ENCODE data around the gene PSMB3.
A peak's percentile ranks its signal among the peaks of the same experiment; 100 is the strongest.

The PSMB3 gene

GRCh38 chr17:38752308-38753070, at the start of gene PSMB3:
TSS of gene PSMB3 (plus strand) at chr17:38752741. CDS start at chr17:38752827, 86 bp downstream.
- peak; percentile 97 for DNase-seq (ENCODE audit: low spot score)

DNA sequence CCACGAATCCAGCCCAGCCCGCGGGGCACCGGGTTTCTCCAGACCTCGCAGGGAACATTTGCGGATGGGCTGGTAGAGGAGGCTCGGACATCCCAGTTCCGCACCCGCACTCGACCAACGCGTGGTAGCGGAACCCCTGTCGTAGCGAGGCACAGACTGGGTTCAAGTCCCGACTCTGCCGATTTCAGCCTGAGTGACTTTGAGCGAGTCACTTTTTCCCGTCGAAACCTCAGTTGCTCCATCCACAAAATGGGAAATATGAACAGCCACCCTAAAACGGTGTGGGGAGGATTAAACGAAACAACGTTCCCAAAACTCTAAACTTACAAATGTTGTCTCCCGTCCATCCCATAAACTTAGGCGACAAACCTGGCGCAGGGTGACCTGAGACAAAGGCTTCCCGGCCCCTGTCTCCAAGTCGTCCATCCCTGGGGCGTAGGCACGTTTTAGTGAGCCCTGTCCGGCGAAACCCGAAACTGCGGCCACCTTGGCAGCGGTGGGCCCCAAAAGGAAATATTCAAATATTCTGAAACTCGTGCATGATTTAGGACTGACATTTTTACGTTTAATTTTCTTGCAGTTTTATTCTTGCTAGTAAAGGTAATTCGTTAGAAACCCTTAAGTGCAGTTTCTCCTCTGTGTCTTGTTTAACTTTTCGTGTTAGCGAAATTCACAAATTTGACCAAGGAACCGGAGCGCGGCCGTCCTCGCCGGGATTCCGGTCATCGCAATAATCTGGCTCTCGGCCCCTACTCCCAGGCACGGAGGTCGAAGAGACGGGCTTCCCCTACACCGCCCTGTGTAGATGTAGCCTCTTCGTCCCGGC, 49.4 kb upstream of the PSMB3 start:
- DNase-seq (ENCODE audit: low spot score): no peak

DNA sequence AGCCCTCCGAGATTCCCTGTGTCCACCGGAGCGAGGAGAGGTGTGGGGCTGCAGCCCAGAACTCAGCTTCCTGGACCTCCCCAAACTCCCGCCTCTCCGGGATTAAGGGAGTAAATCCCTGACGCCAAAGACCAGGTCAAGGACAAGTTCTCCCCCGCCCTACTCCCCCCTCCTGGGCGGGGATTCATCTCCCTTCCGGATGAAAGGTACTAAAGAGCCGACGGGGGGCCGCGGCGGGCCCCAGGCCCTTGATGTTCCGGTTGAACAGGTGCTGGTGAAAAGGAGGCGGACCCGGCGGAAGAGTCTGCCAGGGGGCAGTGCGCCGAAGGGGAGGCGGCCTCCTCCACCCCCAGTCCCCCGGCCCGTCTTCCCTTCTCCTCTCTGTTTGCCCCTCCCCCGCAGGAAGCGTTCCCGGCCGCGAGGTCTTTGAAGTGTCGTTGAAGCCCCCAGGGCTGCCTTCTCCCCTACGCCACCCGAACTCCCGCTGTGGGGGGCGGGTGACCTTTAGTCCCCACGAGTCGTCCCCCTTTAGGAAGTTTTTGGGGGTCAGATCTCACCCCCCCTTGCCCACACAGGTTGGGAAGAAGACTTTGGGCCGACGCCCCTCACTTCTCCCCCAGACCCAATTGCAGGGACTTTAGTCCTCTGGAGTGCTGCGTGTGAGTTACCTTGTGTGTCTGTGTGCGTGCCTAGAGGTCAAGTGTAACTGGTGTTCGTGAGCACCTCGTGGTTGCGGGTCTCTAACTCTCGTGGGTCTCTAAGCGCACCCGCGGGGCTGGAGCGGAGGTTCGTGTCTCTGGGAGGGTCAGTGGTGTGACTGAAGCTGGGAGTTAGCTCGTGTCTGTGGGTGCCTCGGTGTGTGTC, 48.6 kb upstream of the PSMB3 start:
- peak; percentile 44 for DNase-seq (ENCODE audit: low spot score)

DNA sequence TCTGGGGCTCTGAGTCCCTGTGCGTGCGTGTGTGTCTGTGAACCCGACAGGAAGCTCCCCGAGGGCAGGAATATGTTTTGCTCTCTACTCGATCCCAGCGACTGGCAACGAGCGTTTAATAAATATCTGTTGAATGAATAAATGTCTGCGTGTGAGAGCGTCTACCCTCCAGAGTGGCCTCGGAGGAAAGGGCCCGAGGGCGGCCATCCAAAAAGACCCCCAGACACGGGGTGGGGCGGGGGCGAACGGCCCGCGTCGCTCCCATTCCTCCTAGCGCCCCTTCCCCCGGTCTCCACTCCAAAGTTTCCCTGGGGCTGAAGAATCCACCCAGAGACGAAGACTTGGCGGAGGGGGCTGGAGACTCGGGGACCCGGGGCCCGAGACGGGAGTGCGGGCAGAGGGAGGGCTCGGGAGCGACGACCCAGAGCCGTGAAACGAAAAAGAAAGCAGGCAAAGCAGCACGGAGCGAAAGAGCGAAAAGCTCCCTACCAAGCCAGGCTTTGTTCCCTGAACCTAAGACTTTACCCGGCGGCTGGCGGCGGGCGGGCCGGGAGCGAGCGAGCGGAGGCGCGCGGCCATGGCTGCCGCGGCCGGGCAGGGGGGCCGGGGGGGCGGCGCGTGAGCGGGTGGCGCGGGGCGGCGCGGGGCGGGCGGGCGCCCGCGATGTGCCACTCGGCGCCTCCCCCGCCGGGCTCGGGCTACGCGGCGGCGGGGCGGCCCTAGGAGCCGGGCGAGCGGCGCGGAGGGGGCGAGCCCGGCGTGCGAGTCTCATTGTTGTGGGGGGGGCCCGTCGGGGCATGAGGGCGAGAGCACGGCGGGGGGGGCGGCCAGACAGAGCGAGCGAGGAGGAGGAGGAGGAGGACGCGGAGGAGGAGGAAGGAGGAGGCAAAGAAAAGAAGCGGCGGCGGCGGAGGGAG, 47.7 kb upstream of the PSMB3 start, which contains the start of gene MLLT6:
MLLT6 (plus strand) TSS at position 668 of the 917 bp plus-strand sequence. CDS start 360 bp downstream, outside the sequence.
- DNase-seq (ENCODE audit: low spot score): peak; percentile 92

DNA sequence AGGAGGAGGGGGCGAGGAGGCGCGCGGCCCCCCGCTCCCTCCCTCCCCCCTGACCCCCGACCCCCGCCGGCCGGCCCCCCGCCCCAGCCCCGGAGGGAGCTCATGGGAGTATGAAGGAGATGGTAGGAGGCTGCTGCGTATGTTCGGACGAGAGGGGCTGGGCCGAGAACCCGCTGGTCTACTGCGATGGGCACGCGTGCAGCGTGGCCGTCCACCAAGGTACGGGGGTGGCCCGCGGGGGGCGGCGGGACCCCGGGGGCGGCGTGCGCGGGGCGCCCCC, 47.1 kb upstream of the PSMB3 start:
- DNase-seq (ENCODE audit: low spot score): peak; percentile 30

DNA sequence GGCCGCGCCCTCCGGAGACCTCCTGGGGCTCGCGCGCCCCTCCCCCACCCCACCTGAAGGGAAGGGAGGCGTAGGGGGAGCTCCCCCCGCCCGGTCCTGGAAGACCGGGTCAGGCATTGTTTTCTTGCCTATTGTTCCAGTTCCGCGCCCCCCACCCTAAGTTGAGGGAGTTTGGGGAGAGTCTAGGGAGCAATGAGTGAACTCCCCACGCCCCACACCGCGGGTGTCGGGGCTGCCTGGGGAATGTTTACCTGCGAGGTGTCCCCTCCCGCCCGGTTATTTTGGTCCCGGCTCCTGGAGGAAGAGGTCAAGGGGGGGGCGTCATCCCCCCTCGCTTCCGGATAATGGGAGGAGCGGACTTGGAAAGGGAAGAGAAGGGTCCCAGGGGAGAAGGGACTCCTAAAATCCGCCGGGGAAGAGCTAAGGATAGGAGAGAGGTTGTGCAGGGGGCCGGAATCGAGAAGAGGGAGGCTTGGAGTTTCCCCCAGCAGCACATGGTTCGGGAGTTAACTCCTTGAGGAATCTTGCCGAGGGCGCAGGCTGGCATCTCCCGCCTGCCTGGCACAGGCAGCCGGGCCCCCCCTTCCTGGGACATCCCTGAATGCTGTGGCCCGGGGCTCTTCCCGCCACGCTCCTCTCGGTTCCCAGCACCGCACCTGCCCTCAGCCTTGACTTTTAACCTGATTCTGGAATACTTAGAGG, 46.6 kb upstream of the PSMB3 start:
- peak; percentile 43 for DNase-seq (ENCODE audit: low spot score)

DNA sequence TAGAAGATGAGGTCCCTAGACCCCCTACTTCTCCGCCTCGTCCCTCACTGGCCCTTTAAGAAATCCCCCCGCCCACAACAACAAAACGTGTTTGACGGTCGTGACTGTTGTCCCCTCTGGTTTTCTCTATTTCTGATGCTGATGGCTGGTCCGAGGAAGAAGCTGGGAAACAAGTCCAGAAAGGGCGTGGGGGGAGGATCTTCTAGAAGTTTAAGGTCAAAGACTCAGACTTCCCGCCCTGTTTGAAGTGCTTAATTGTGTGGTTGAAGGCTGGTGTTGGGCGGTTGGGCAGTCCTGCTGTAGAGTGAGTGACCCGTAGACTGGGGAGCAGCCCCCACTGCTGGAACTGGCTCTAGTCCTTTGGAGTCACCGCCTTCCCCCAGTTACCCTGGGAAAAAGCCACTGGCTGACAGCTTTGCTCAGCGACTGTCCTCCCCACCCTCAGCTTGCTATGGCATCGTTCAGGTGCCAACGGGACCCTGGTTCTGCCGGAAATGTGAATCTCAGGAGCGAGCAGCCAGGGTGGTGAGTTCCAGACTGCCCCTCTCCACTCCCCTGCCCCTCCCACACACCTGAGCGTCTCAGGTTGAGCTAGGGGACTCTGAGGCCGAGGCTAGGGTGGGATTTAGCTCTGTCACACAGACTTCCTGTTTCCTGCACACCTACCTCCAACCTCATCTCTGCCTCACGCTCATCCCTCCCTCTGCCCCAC, 45.9 kb upstream of the PSMB3 start:
- peak; percentile 43 for DNase-seq (ENCODE audit: low spot score)

GRCh38 chr17:38707678-38708351, 44.7 kb upstream of the PSMB3 start:
- no peak for DNase-seq (ENCODE audit: low spot score)

DNA sequence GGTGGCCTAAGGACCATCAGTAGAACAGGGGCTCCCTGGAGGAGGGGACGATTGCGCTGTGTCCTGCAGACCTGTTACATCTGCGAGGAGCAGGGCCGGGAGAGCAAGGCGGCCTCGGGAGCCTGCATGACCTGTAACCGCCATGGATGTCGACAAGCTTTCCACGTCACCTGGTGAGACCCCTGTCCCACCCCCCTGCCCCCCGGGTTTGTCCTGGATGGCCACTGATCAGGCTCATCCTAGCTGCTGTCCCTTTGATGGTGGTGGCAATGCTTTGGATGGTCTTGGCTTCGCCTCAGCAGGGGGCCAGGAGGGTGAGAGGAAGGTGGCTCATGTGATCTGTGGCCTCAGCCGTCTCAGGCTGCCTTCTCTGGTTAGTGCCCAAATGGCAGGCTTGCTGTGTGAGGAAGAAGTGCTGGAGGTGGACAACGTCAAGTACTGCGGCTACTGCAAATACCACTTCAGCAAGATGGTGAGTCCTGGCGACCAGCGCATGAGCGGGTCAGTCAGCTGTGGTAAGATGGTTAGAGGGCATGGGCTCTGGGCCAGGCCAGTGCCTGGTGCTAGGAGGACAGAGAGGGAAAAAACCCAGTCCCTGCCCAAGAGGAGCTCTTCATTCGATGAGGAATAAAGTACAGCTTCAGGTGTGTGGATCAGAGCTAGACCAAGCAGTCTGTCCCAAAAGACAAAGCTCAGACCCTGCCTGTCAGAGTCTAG, 43.3 kb upstream of the PSMB3 start:
- DNase-seq (ENCODE audit: low spot score): no peak

GRCh38 chr17:38709864-38710603, 42.5 kb upstream of the PSMB3 start:
- DNase-seq (ENCODE audit: low spot score): no peak

GRCh38 chr17:38710604-38710962, 42.0 kb upstream of the PSMB3 start:
- DNase-seq (ENCODE audit: low spot score): no peak

- no peak for DNase-seq (ENCODE audit: low spot score)
Observed at GRCh38 chr17:38710985-38711384, 41.6 kb upstream of the PSMB3 start.

DNA sequence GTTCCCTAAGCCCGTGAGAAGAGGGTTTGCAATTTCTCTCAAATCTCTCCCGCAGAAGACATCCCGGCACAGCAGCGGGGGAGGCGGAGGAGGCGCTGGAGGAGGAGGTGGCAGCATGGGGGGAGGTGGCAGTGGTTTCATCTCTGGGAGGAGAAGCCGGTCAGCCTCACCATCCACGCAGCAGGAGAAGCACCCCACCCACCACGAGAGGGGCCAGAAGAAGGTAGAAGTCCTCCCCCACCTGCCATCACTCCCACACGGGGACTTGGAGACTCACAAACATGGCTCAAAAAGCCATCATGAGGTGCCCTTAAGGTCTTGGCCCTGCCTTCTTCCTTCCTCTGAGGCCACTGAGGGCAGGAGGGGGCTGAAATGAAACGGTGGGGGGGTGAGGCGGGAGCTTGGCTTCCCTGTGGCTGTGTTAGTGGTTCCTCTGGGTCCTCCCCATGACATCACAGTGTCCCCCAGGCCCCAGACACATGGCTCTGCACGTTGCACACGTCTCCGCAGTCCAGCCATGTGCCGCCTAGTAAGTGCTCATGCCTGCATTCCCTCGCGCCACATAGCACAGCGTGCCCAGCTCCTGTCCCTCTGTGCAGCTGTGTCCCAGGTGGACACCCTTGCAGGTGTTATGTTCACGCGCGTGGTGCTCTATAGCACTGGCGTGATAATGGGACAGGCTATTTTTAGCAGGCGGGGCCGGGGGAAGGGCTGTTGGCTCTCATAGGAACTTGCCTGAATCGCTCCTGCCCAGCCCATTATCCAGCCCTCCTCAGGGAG, 40.6 kb upstream of the PSMB3 start:
- DNase-seq (ENCODE audit: low spot score): no peak

- DNase-seq (ENCODE audit: low spot score): no peak
Observed at GRCh38 chr17:38712593-38712992, 39.9 kb upstream of the PSMB3 start.

GRCh38 chr17:38713456-38714075, 39.0 kb upstream of the PSMB3 start:
- no peak for DNase-seq (ENCODE audit: low spot score)

- DNase-seq (ENCODE audit: low spot score): no peak
Observed at GRCh38 chr17:38715216-38715943, 37.2 kb upstream of the PSMB3 start.
